ENCODE measurements around the gene PLEKHA5.

GRCh38 chr12:19154686-19155085 is 25.2 kb downstream of the PLEKHA5 start:
- TF ChIP-seq, protein P1, sequence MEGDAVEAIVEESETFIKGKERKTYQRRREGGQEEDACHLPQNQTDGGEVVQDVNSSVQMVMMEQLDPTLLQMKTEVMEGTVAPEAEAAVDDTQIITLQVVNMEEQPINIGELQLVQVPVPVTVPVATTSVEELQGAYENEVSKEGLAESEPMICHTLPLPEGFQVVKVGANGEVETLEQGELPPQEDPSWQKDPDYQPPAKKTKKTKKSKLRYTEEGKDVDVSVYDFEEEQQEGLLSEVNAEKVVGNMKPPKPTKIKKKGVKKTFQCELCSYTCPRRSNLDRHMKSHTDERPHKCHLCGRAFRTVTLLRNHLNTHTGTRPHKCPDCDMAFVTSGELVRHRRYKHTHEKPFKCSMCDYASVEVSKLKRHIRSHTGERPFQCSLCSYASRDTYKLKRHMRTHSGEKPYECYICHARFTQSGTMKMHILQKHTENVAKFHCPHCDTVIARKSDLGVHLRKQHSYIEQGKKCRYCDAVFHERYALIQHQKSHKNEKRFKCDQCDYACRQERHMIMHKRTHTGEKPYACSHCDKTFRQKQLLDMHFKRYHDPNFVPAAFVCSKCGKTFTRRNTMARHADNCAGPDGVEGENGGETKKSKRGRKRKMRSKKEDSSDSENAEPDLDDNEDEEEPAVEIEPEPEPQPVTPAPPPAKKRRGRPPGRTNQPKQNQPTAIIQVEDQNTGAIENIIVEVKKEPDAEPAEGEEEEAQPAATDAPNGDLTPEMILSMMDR (IDR thresholded peaks at IDR 0.05; ENCODE audit: low read length) = no peak
- TF ChIP-seq EZH2 (IDR thresholded peaks at IDR 0.05; ENCODE audit: borderline replicate concordance, low read length) = no peak

Measured in OCI-LY1 (cell line).